DOHH2 (cell line): ENCODE measurements around the gene TUBA4B.

Experiments used
- CTCF ChIP-seq: fragments of 200-600 bp; sonication (generic); IDR thresholded peaks from one replicate; pipeline ENCODE4 v1.5.1; 2014; ENCODE audit warnings: antibody characterized with exemption, mild to moderate bottlenecking, low read depth, low read length; ENCODE audit not compliant: poor library complexity, severe bottlenecking
- EZH2phosphoT487 ChIP-seq: fragments of 200-600 bp; sonication (generic); IDR thresholded peaks from 2 replicates; pipeline ENCODE4 v1.6.1; 2017; ENCODE audit warnings: borderline replicate concordance, mild to moderate bottlenecking, antibody characterized with exemption, low read length, moderate library complexity, mixed read lengths

- TF ChIP-seq CTCF (no peak), EZH2phosphoT487 (no peak)
These were observed 40.0 kb upstream of the TUBA4B start for GRCh38 chr2:219213026-219213415.
